GM19328 (cell line): ENCODE measurements around the gene DCAF10.
"Not testable (repeated sequence)": the region's sequence is repeated elsewhere in the genome, so short reads cannot be mapped to it uniquely, and the experiment has no call there.

Experiments
- ATAC-seq: cut with Tn5 transposase; IDR thresholded peaks from one replicate; pipeline ENCODE4 v1.9.1; 2021; ENCODE audit warnings: mild to moderate bottlenecking, moderate library complexity; ENCODE audit not compliant: unreplicated experiment

Gene DCAF10

DNA sequence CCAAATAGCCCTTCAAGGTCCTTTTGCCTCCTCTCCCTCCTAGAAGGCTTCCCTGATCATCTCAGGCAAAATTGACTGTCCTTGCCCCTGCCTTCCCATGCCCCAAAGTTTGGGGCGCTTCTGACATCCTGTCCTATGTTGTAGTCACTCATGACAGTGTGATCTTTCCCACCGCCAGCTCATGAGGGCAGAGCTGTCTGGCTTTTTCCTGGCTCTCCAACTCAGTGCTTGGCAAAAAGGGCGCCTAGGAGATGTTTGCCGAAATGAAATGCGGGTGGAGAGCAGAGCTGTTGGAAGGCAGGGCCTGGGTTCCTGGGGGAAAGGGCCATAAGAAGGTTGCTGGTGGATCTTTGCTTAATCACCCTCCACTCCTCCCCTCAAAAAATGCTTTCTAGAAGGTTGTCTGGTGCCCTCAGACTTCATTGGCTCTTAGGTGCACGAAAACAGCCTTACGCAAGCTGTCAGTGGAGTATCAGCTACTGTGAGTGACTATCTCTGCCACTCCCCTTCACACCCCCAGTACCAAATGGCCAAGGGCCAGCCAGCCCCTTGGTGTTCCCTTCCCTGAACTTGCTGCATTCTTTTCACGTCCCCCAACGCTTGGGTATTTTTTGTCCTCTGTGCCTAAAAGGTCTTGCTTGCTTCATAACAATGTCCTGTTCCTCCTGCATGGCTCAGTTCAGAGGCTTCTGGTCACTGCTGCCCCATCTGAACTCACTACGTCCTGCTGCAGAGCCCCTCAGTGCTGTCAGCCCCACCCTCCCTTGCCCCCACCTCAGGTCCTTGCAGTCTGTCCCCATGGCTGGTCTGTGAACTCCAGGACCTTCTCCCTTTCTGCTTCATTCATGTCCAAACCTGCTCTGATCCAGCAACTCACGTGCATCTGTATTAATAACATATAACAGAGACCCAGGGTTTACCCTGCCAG lies 106.0 kb downstream of the DCAF10 start:
- ATAC-seq: no peak

DNA sequence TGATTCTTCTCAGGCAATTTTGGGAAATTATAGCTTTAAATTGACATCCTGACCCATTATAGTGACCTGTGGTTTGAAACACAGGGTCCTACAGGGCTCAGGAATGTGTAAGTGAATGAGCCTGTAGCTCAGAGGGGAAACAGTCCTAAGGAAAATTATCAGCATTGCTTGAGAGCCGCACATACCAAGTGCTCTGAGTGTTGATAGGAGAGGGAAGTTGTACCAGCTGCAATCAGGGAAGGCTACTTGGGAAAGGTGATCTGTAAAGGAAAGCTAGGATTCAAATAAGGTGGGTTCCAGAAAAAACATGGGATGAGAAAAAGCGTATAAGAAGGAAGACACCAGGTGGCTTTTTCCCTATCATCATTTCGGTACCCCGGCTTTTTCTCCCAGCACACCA lies 107.7 kb downstream of the DCAF10 start:
- ATAC-seq: no peak

GRCh38 chr9:37908698-37909186 lies 108.1 kb downstream of the DCAF10 start:
- no peak for ATAC-seq

DNA sequence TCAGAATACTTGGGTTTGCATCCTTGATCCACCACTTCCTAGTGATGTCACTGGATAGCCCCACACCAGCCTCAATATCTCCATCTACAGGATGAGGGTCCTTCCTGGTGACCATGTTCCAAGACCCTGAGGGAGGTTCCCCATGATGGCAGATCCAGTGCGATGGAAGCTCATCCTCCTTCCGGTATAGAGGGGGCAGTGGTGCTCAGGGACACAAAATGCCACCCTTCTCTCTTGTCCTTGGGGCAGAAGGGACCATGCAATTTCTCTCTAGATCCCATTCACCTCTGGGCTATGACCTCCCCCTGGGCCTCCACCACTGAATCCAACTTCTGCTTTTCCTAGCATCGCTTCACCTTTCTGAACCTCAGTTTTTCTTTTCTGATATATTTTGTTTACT lies 108.7 kb downstream of the DCAF10 start:
- no peak for ATAC-seq

DNA sequence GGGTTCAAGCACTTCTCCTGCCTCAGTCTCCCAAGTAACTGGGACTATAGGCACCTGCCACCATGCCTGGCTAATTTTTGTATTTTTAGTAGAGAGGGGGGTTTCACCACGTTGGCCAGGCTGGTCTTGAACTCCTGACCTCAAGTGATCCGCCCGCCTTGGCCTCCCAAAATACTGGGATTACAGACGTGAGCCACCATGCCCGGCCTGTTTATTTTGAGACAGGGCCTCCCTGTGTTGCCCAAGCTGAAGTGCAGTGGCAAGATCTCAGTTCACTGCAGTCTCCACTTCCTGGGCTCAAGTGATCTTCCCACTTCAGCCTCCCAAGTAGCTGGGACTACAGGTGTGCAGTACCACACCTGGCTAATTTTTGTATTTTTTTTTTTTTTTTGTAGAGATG lies 109.2 kb downstream of the DCAF10 start:
- not testable (repeated sequence) for ATAC-seq

DNA sequence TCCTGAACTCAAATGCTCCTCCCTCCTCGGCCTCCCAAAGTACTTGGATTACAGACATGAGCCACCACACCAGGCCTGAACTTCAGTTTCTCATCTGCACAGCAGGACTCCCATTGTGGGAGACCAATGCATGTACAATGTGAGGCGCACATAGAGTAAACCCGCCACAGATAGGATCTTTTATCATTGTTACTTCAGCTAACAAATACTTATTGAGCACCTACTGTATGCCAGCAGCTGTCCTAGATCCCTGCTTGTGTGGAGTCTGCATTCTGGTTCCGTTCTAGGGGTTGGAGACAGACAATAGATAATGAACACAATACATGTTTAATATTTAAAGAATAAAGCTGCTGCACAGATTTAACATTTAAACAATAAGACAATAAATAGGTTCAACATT lies 109.7 kb downstream of the DCAF10 start:
- ATAC-seq: no peak

DNA sequence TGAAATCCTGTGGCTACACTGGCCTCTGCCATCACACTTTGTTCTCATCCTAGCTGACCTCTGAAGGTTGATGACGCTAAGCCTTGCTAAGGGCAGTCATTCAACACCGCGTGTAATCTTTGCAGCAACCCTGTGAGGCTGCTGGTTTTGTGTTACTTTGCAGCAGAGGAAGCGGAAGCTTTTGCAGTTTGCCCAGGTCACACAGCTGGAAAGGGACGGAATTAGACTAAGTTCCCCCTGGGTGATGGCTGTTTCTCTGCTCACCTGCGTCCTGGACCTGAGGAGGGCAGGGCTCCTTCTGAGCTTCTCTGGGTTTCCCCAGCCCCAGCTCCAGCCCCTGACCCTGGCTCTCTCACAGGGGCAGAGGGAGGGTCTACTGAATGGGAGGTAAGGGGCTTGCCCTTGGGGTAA lies 110.7 kb downstream of the DCAF10 start:
- no peak for ATAC-seq

DNA sequence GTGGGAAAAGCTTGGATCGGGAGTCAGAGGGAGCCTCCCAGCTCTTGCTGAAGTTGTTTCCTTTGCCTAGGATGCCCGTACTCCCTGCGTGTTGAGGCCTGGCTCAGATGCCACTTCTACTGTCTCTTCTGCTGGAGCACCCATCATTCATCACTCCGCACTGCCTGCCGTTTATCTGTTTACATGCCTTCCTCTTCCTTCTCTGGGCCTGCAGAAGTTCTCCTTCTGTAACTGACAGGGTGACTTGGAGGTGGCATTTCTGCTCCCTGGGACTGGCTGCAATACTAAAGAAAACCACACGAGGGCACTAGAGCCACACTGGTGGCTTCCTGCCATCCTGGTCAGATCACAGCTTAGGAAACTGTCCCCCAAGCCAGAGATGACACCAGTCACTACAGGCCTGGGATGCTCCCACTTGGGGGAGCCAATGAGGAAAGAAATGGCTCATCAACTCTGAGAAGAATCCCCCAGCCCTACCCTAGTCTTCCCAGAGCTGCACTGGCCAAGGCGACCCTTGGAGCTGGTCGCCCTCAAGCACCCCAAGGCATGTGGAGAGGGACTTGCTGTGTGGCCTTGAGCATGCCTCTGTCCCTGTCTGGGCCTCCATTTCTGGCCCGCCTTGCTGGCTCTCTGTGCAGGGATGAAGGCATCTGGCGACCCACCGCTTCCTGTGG lies 113.0 kb downstream of the DCAF10 start:
- peak; percentile 81 for ATAC-seq

DNA sequence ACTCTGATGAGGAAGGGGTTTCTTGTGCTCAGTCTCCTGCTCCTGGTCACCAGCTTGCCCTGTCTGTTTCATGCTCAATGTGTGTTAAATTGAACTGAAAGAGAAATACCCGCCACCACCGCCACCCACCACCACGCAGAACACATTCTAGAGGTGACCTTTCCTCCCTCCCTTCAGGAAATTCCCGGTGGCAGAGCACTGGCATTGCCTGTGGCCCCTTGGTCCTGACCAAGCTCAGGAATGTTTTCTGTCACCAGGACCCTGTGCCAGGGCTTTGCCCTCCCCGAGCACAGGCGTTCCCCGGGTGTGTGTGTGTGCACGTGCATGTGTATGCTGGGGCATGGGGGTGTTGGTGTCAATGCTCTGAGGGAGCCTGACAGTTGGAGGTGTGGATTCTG lies 113.6 kb downstream of the DCAF10 start:
- no peak for ATAC-seq

- no peak for ATAC-seq
These were observed 114.2 kb downstream of the DCAF10 start for GRCh38 chr9:37914701-37915358.

- ATAC-seq: no peak
These were observed 115.4 kb downstream of the DCAF10 start for GRCh38 chr9:37915911-37916470.

DNA sequence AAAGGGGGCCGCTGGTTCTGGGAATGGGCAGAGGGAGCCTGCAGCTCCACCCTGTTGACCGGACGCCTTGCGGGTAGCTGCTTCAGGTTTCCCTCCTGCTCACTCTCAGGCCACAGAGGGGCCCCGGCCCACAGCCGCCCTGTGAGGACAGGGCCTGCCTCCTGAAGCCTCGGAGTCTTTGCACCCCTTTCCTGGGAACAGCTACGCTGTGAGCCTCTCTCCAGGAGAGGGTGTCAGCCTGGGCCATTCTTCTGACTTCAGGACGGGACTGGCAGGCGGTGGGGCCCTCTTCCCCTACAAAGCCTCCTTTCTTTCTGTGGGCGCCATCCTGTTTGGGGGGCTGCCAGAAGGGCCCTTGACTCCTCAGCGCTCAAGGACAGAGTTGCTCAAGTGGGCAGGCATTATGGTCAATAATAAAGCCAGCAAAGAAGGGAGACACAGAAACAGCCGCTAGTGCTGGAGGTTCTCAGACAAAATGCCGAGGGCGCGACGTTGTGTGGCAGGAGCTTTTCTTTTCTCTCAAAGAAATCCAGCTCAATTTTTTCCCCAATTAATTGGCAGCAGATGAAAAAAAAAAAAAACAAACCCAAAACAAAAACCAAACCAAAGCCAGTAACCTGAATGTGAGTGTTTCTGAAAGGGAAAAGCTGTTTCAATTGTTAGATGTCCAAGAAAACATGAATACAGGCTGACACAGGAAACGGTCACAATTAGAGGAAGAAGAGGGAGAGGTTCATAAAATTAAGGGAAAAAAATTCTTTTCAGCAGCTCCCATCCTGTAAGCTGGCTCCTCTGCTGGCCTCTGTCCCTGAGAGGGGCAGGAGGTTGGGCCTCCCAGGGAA lies 116.1 kb downstream of the DCAF10 start:
- ATAC-seq: no peak
